B cell (primary cell): Measurements from ENCODE around the gene SLC41A3.

ENCODE experiments used
- EZH2 ChIP-seq: IDR thresholded peaks from 2 replicates; pipeline ENCODE4 v1.6.1; 2012; ENCODE audit warnings: borderline replicate concordance, low read depth, mild to moderate bottlenecking, moderate library complexity, low read length; ENCODE audit not compliant: insufficient read depth, poor library complexity, severe bottlenecking
- TF ChIP-seq, protein P1 (sequence below): fragments of 200-600 bp; IDR thresholded peaks from one replicate; pipeline ENCODE4 v1.8.0; 2022; ENCODE audit warnings: antibody characterized with exemption, mild to moderate bottlenecking

DNA sequence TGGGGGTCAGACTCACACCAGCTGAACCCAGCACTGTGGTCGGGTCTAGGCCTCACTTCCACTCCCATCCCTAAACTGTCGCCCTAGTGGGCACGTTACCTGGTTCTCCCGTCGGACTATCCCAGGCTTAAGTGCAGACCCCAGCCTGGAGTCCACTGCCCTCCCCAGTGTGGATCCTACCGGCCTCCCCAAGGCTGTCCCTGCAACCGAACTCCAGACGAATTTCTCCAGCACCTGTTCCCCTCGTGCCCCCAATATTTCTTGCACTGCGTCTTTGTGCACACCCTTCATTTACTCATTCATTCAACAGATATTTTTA is 26.5 kb downstream of the SLC41A3 start:
- TF ChIP-seq, protein P1, sequence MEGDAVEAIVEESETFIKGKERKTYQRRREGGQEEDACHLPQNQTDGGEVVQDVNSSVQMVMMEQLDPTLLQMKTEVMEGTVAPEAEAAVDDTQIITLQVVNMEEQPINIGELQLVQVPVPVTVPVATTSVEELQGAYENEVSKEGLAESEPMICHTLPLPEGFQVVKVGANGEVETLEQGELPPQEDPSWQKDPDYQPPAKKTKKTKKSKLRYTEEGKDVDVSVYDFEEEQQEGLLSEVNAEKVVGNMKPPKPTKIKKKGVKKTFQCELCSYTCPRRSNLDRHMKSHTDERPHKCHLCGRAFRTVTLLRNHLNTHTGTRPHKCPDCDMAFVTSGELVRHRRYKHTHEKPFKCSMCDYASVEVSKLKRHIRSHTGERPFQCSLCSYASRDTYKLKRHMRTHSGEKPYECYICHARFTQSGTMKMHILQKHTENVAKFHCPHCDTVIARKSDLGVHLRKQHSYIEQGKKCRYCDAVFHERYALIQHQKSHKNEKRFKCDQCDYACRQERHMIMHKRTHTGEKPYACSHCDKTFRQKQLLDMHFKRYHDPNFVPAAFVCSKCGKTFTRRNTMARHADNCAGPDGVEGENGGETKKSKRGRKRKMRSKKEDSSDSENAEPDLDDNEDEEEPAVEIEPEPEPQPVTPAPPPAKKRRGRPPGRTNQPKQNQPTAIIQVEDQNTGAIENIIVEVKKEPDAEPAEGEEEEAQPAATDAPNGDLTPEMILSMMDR: no peak
- TF ChIP-seq EZH2: no peak
